K562 (cell line): ENCODE results near the gene KCNH2. TPM values are rescaled to one million over a fixed set of nuclear protein-coding genes. Genes with fewer than 3 reads are reported as not detected.

ENCODE experiments used
- CCNT2 ChIP-seq: IDR thresholded peaks from 2 replicates; pipeline ENCODE4 v1.6.1; 2011; ENCODE audit warnings: borderline replicate concordance, low read depth, mild to moderate bottlenecking, moderate library complexity, mixed read lengths, low read length; ENCODE audit not compliant: insufficient read length; ENCODE audit errors: extremely low read depth
- CHD4 ChIP-seq: fragments of 200-600 bp; sonication (generic); IDR thresholded peaks from 3 replicates; pipeline ENCODE4 v1.6.1; 2012; ENCODE audit warnings: low read depth, mild to moderate bottlenecking, mixed read lengths, low read length, inconsistent platforms; ENCODE audit not compliant: insufficient read depth, insufficient replicate concordance, poor library complexity, severe bottlenecking
- DPF2 ChIP-seq: fragments of 450-650 bp; IDR thresholded peaks from 2 replicates; pipeline ENCODE4 v1.6.1; 2016
- E2F6 ChIP-seq, 2 experiments: IDR thresholded peaks; 2 replicates each; pipeline ENCODE4 v1.6.1; 2011; ENCODE audit warnings: borderline replicate concordance in 1 of 2, control low read depth in 1 of 2, low read depth in 1 of 2, low read length in 1 of 2, mild to moderate bottlenecking in 1 of 2, mixed read lengths in 1 of 2, moderate library complexity in 1 of 2; ENCODE audit not compliant: insufficient read depth in 1 of 2, insufficient read length in 1 of 2, poor library complexity in 1 of 2, severe bottlenecking in 1 of 2; ENCODE audit errors: extremely low read depth in 1 of 2
- ELF4 ChIP-seq: fragments of 450-650 bp; formaldehyde crosslinking; IDR thresholded peaks from 2 replicates; pipeline ENCODE4 v1.4.0; 2022; ENCODE audit warnings: missing genetic modification characterization
- FOXJ2 ChIP-seq: fragments of 200-800 bp; sonication (Bioruptor generic); IDR thresholded peaks from 2 replicates; pipeline ENCODE4 v1.6.1; 2016; ENCODE audit warnings: missing genetic modification characterization, missing compliant biosample characterization
- HDAC1 ChIP-seq, 2 experiments: fragments of 450-650 bp; IDR thresholded peaks; 2 replicates each; pipeline ENCODE4 v1.6.1; 2016 to 2017; ENCODE audit warnings: inconsistent platforms in 1 of 2, mild to moderate bottlenecking in 1 of 2, moderate library complexity in 1 of 2
- HNRNPK ChIP-seq: fragments of 200-400 bp; formaldehyde crosslinking; IDR thresholded peaks from one replicate; pipeline ENCODE4 v1.6.1; 2018; ENCODE audit warnings: mild to moderate bottlenecking, low read depth, low read length; ENCODE audit not compliant: poor library complexity, severe bottlenecking
- MIER1 ChIP-seq: fragments of 450-650 bp; IDR thresholded peaks from 2 replicates; pipeline ENCODE4 v1.6.1; 2016; ENCODE audit warnings: antibody characterized with exemption, mild to moderate bottlenecking, low read depth
- NFIC ChIP-seq: fragments of 450-650 bp; IDR thresholded peaks from 2 replicates; pipeline ENCODE4 v1.6.1; 2017; ENCODE audit warnings: mild to moderate bottlenecking, inconsistent platforms
- NR1H2 ChIP-seq: sonication (generic); formaldehyde crosslinking; IDR thresholded peaks from 2 replicates; pipeline ENCODE4 v1.4.0; 2020; ENCODE audit warnings: mild to moderate bottlenecking, missing genetic modification reagents
- PBX2 ChIP-seq, 2 experiments: IDR thresholded peaks in 1 of 2; conservative IDR thresholded peaks in 1 of 2; 2 replicates each; pipeline ENCODE4 v1.6.1; 2016; ENCODE audit warnings: low read depth in 2 of 2, mild to moderate bottlenecking in 1 of 2, missing compliant biosample characterization in 1 of 2, missing genetic modification characterization in 1 of 2, moderate library complexity in 1 of 2
- PHB2 ChIP-seq: fragments of 450-650 bp; IDR thresholded peaks from 2 replicates; pipeline ENCODE4 v1.6.1; 2017; ENCODE audit warnings: low read depth
- SAP30 ChIP-seq: fragments of 200-600 bp; sonication (generic); IDR thresholded peaks from 2 replicates; pipeline ENCODE4 v1.6.1; 2012; ENCODE audit warnings: borderline replicate concordance, low read depth, mild to moderate bottlenecking, moderate library complexity, low read length, control low read depth, inconsistent platforms; ENCODE audit not compliant: insufficient read depth, poor library complexity, severe bottlenecking
- SETDB1 ChIP-seq: IDR thresholded peaks from one replicate; pipeline ENCODE4 v1.6.1; 2012; ENCODE audit warnings: low read length, control low read depth, inconsistent platforms
- THRAP3 ChIP-seq: fragments of 450-650 bp; IDR thresholded peaks from 2 replicates; pipeline ENCODE4 v1.6.1; 2016; ENCODE audit warnings: mild to moderate bottlenecking, inconsistent platforms, borderline replicate concordance
- TSHZ1 ChIP-seq: fragments of 250-450 bp; sonication (Bioruptor Pico); IDR thresholded peaks from 2 replicates; pipeline ENCODE4 v1.4.0; 2020; ENCODE audit warnings: mild to moderate bottlenecking, moderate library complexity
- XRCC4 ChIP-seq: IDR thresholded peaks from one replicate; pipeline ENCODE4 v1.6.1; 2011; ENCODE audit not compliant: insufficient read depth, insufficient read length; ENCODE audit errors: extremely low read depth
- YBX1 ChIP-seq: fragments of 450-650 bp; IDR thresholded peaks from 2 replicates; pipeline ENCODE4 v1.7.1; 2016; ENCODE audit warnings: mild to moderate bottlenecking
- polyA plus RNA-seq, 8 experiments: library from polyadenylated mRNA; depleted of rRNA in 4 of 8; stranded (reverse) in 5 of 8; unstranded in 3 of 8; fragments of >200 nt; fragmentation: Nextera tagmentation in 2 of 8; fragmentation: Illumina TruSeq in 1 of 8; extraction: Ambion mirVana in 2 of 8; extraction: Trizol in 1 of 8; gene quantifications; 2 replicates each; pipeline versions ENCODE4 v1.2.1 to v1.2.3, GENCODE V29; 2011 to 2014; ENCODE audit warnings: inconsistent platforms in 1 of 8, missing spikeins in 1 of 8
- total RNA-seq, 7 experiments: library from RNA; depleted of rRNA in 6 of 7; stranded (reverse); fragments of >200 nt in 6 of 7; fragmentation: Illumina TruSeq in 2 of 7; extraction: Trizol in 2 of 7; gene quantifications; 2 replicates each; pipeline versions ENCODE4 v1.2.1 to v1.2.3, GENCODE V29; 2011 to 2021; ENCODE audit warnings: low replicate concordance in 1 of 7

KCNH2 gene
- total and polyA plus RNA-seq, 9 of the 15 experiments (the other 6 are each of a cell fraction or from before 2014, with no cell fraction given), result 18.1 to 368 (median 218) TPM

- peak in 1 of 2 experiments; percentile 16 for TF ChIP-seq E2F6 (IDR thresholded peaks at IDR 0.05; ENCODE audit: borderline replicate concordance in 1 of 2, extremely low read depth in 1 of 2, insufficient read depth in 1 of 2, insufficient read length in 1 of 2, low read depth in 1 of 2, low read length in 1 of 2, poor library complexity in 1 of 2, severe bottlenecking in 1 of 2)
- no peak; the same call in 1 of the 2 replicates for TF ChIP-seq NFIC
- no peak for TF ChIP-seq YBX1
- TF ChIP-seq MIER1, result 0 out of 2 replicates have a peak, but pooled peaks have one; percentile 2
- TF ChIP-seq SAP30, result no peak
- peak; percentile 25; the same call in 1 of the 2 replicates for TF ChIP-seq ELF4 (CRISPR knock-in tag)
- TF ChIP-seq PBX2 (CRISPR knock-in tag; IDR thresholded peaks at IDR 0.05; ENCODE audit: low read depth), result no peak
- TF ChIP-seq PBX2 (tag; conservative IDR thresholded peaks at IDR 0.05; ENCODE audit: low read depth), result no peak
- no peak for TF ChIP-seq SETDB1
- no peak for TF ChIP-seq HNRNPK
- TF ChIP-seq CHD4, result no peak
- no peak for TF ChIP-seq PHB2
- no peak for TF ChIP-seq THRAP3
- TF ChIP-seq TSHZ1, result no peak
- TF ChIP-seq HDAC1 (IDR thresholded peaks at IDR 0.05), result 0 out of 4 replicates have a peak, but pooled peaks of 1 of the 2 experiments have one; percentile 5
- TF ChIP-seq NR1H2, result no peak
- no peak for TF ChIP-seq CCNT2
- no peak for TF ChIP-seq XRCC4
- TF ChIP-seq DPF2, result 0 out of 2 replicates have a peak, but pooled peaks have one; percentile 19
- TF ChIP-seq FOXJ2 (tag), result no peak
These were observed 21.6 kb downstream of the KCNH2 start (continued) for GRCh38 chr7:150956395-150957132.
